ENCODE measurements around the gene AMN. TPM values are rescaled to one million over a fixed set of nuclear protein-coding genes. Genes with fewer than 3 reads are reported as not detected.

The AMN gene
- total RNA-seq, 1 donor from 2014 or later = not detected

DNA sequence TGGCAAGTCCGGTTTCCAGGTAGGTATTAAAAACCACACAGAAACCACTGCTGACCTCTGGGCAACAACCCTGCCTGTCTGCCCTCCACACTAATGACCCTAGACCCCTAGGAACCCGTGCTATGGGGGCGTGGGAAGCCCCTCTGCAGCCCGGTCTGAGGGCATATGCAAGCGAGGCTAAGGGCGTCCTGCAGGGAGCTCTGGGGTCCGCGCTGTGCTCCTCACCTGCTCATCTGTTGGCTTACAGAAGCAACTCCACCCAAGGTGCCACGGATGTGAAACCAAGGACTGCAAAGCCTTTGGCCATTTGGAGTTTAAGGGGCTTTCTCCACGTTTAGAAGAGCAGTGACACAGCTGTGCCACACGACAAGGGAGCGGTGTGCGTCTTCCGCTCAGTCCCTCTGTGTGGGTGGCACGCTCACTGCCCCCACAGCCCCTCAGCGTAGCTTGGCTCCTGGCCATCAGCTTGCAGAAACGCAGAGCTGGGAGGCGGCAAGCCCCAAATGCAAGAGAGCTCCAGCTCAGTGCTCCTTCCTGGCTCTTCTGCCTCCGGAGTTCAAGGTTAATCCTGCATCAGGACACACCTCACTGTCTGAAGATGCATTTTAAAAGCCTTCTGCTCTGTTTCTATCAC, 18.4 kb downstream of the AMN start:
- H3K9me3 Mint-ChIP-seq (ENCODE audit: unreplicated experiment) = no peaks in the 10 kb centered on the region
- H3K4me1 Mint-ChIP-seq (ENCODE audit: unreplicated experiment) = peaks cover 9% of the 10 kb centered on the region
- TF ChIP-seq, protein P1, sequence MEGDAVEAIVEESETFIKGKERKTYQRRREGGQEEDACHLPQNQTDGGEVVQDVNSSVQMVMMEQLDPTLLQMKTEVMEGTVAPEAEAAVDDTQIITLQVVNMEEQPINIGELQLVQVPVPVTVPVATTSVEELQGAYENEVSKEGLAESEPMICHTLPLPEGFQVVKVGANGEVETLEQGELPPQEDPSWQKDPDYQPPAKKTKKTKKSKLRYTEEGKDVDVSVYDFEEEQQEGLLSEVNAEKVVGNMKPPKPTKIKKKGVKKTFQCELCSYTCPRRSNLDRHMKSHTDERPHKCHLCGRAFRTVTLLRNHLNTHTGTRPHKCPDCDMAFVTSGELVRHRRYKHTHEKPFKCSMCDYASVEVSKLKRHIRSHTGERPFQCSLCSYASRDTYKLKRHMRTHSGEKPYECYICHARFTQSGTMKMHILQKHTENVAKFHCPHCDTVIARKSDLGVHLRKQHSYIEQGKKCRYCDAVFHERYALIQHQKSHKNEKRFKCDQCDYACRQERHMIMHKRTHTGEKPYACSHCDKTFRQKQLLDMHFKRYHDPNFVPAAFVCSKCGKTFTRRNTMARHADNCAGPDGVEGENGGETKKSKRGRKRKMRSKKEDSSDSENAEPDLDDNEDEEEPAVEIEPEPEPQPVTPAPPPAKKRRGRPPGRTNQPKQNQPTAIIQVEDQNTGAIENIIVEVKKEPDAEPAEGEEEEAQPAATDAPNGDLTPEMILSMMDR (IDR thresholded peaks at IDR 0.05; ENCODE audit: unreplicated experiment) = no peak
- H3K27ac Mint-ChIP-seq (ENCODE audit: unreplicated experiment) = no peak overlapping the region
- peaks cover 56% of the 10 kb centered on the region for H3K36me3 Mint-ChIP-seq (ENCODE audit: low read depth, unreplicated experiment)
- peaks cover 17% of the 10 kb centered on the region for H3K27me3 Mint-ChIP-seq (ENCODE audit: unreplicated experiment)
- H3K4me3 Mint-ChIP-seq (ENCODE audit: unreplicated experiment) = no peak overlapping the region
- no peak for DNase-seq (ENCODE audit: low spot score)

DNA sequence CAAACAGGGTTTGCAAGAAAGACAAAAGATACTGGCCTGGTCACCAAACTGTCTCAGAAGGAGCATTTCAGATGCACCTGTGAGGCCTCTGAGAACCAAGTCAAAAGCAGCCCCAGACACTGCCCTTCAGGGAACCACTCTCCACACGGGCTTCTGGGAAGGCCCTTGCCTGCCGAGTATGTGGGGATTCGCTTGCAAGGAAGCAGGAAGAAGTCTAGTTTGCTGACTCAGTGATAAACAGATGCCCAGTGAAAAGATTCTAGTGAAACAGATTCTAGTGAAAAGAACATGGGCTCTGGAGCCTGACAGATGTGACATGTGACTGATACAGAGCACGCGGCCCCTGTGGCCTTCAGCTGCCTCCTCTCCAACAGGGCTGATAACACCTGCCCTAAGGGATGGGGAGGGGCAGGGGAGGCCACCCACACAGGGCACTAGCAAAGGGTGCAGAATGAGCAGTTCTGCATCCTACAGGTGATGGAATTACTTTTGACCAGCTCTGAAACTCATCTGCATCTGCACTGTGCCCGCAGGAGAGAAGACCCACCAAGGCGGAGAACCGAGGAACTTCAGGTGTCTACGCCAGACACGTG, 19.1 kb downstream of the AMN start:
- H3K27me3 Mint-ChIP-seq (ENCODE audit: unreplicated experiment) = peaks cover 17% of the 10 kb centered on the region
- no peak overlapping the region for H3K27ac Mint-ChIP-seq (ENCODE audit: unreplicated experiment)
- H3K36me3 Mint-ChIP-seq (ENCODE audit: low read depth, unreplicated experiment) = peaks cover 52% of the 10 kb centered on the region
- H3K4me1 Mint-ChIP-seq (ENCODE audit: unreplicated experiment) = peaks cover 5% of the 10 kb centered on the region
- H3K4me3 Mint-ChIP-seq (ENCODE audit: unreplicated experiment) = no peak overlapping the region
- no peak for DNase-seq (ENCODE audit: low spot score)
- H3K9me3 Mint-ChIP-seq (ENCODE audit: unreplicated experiment) = no peaks in the 10 kb centered on the region
- TF ChIP-seq, protein P1 (IDR thresholded peaks at IDR 0.05; ENCODE audit: unreplicated experiment) = no peak

DNA sequence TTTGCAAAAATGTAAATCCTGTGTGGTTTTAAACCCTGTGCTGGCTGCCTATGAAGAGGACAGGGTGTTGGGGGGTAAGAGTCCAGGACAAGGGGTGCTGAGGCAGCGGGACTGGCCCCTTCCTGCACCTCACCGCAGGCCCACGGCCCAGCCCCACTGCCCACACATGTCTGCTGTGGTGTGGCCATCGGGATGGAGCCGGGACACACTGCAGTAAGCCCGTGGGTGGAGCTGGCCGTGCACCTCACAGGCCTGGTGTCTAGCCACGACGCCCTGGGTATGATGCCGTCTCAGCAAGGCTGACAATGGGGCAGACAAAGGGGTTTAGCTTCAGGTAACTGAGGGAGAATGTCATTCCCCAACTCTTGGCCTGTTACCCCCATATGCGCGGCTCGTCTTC, 19.6 kb downstream of the AMN start:
- H3K4me1 Mint-ChIP-seq (ENCODE audit: unreplicated experiment) = peaks cover 3% of the 10 kb centered on the region
- TF ChIP-seq, protein P1 (IDR thresholded peaks at IDR 0.05; ENCODE audit: unreplicated experiment) = no peak
- H3K36me3 Mint-ChIP-seq (ENCODE audit: low read depth, unreplicated experiment) = peaks cover 54% of the 10 kb centered on the region
- peaks cover 17% of the 10 kb centered on the region for H3K27me3 Mint-ChIP-seq (ENCODE audit: unreplicated experiment)
- no peak overlapping the region for H3K4me3 Mint-ChIP-seq (ENCODE audit: unreplicated experiment)
- DNase-seq (ENCODE audit: low spot score) = no peak
- no peak overlapping the region for H3K27ac Mint-ChIP-seq (ENCODE audit: unreplicated experiment)
- no peaks in the 10 kb centered on the region for H3K9me3 Mint-ChIP-seq (ENCODE audit: unreplicated experiment)

DNA sequence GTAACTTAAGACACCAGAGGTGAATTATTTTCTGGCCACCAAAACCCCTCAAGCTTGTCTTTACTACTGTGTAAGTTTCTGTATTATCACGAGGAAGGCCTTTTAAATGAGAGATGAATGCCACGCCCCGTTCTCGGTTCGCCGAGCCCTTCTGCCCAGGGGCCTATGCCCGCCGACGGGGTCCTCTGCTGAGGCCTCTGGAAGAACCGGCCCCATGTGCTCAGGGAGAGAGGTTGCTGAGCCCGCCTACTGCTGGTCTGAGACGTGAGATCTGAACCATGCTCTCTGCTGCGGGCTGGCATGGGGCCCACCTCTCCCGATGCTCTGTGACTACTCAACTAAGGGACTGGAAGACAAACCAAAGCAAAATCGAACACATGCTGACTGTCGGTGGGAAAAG, 21.0 kb downstream of the AMN start:
- Mint-ChIP-seq H3K4me3 (ENCODE audit: unreplicated experiment) (peak overlapping the region; percentile 3), H3K27me3 (ENCODE audit: unreplicated experiment) (peaks cover 21% of the 10 kb centered on the region), H3K27ac (ENCODE audit: unreplicated experiment) (no peak overlapping the region), H3K36me3 (ENCODE audit: low read depth, unreplicated experiment) (peaks cover 60% of the 10 kb centered on the region), H3K9me3 (ENCODE audit: unreplicated experiment) (no peaks in the 10 kb centered on the region), H3K4me1 (ENCODE audit: unreplicated experiment) (no peaks in the 10 kb centered on the region)
- TF ChIP-seq, protein P1 (IDR thresholded peaks at IDR 0.05; ENCODE audit: unreplicated experiment) = no peak
- no peak for DNase-seq (ENCODE audit: low spot score)

DNA sequence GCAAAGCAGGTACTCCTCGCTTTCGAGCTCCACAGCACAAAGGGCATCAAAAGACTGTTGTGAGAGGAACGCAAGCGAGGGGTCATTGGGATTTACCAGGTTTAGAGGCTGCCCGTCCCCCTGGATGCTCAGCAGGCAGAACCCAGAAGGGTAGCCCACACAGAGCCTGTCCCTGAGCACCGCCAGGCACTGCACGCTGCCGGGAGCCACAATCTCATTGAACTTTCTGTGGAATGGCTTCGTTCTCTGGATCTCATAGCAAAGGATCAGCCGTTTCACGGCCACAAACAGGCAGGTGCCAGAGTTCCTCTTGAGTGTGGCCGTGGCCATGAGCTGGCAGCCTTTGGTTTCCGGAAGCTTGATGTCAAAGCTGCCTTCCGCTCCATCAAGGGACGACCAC, 21.5 kb downstream of the AMN start:
- no peaks in the 10 kb centered on the region for H3K4me1 Mint-ChIP-seq (ENCODE audit: unreplicated experiment)
- peaks cover 63% of the 10 kb centered on the region for H3K36me3 Mint-ChIP-seq (ENCODE audit: low read depth, unreplicated experiment)
- no peak for DNase-seq (ENCODE audit: low spot score)
- no peak overlapping the region for H3K4me3 Mint-ChIP-seq (ENCODE audit: unreplicated experiment)
- H3K27ac Mint-ChIP-seq (ENCODE audit: unreplicated experiment) = no peak overlapping the region
- H3K9me3 Mint-ChIP-seq (ENCODE audit: unreplicated experiment) = no peaks in the 10 kb centered on the region
- TF ChIP-seq, protein P1 (IDR thresholded peaks at IDR 0.05; ENCODE audit: unreplicated experiment) = no peak
- peaks cover 21% of the 10 kb centered on the region for H3K27me3 Mint-ChIP-seq (ENCODE audit: unreplicated experiment)
